GOT3 (cell line): ENCODE measurements around the gene KCNH1.
"Not testable (repeated sequence)": the region's sequence is repeated elsewhere in the genome, so short reads cannot be mapped to it uniquely, and the experiment has no call there.

Experiments
- DNase-seq: peaks from one replicate; lab custom pipeline; 2025; ENCODE audit warnings: mixed read lengths; lab: John Stamatoyannopoulos, UW

Gene KCNH1

DNA sequence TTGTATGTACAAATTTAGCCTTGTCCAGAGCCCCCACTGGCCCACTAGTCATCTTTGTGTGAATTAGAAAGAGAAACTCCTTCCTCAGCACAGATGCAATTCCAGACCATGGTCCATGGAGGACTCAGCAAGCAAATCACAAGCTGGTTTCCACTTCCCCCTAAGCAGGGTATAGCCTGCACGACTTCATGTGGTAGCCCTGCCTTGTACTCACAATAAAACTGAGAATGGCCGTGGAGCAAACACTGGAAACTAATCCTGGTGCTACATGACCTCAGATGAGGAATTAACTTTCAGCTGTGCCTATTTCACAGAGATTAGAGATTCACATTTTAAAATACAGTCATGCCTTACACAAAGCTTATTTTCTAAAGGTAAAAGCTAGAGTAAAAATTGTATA lies 32.5 kb downstream of the KCNH1 start:
- DNase-seq: no peak

DNA sequence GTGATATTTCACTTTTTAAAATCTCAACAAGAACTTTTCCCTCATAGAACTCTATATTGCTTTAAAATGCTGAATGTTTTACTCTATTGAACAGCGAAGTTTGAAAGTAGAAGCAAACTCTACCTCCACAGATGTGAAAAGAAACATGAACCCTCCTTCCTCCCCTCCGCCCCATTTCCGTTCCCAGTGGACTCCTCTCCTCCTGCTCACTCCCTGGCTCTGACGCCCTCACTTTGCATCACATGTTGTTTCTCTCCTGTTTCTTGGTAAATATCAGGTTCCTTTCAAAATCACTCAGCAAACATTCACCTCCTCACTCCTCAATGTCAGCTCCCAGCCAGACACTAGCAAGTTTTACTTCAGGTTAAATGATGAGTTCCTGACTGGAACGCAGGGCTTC lies 34.6 kb downstream of the KCNH1 start:
- no peak for DNase-seq

DNA sequence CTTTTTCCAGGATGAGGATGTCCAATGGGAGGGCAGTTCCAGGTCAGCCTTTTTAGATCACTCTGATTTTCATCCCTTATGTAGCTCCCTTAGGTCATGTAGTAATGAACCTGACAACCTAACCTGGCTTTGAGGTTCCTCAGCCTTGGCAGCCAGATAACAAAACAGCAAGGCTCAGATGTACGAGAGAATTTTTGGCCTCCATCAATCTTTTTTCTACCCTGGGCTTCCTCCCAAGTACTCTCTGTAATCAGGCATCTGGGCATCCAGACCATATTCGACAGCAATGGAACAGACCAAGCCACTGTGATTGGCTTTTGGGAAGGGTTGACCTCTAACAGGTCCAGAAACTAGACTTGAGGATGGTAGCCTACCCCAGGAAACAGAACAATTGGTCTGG lies 38.6 kb downstream of the KCNH1 start:
- DNase-seq: no peak

DNA sequence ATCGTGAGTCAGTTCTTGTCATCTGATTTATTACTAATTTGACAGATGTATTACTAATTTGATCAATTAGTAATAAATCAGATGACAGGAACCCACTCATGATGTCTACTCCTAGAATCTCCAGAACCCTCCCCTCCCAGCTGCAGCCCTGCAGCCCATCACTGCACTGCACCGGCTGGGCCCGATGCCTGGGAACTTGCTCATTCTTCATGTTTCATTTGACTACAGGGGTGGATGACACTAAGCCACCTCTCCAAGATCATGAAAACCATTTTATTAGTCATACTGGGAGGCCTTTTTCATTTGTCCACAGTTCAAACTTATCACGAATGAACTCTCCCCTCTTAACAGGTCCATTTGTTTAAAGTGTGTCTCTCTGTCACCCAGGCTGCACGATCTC lies 41.0 kb downstream of the KCNH1 start:
- no peak for DNase-seq

DNA sequence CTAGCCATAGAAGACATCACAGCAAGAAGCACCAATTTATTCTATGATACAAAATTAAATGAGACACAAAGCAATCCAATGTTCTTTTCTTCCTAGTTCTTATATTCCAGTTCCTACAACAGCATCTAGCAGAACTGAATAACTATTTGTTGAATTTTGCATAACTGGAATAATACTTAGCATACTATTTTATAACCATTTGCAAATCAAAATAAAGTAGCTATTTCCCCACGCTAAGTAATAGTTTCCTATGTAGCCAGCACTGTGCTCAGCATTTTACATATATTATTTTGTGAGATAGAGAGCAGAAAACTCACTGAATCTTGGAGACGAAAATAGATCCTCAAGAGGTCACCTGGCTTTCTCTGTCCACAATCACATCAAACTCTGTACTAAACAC lies 42.1 kb downstream of the KCNH1 start:
- no peak for DNase-seq

DNA sequence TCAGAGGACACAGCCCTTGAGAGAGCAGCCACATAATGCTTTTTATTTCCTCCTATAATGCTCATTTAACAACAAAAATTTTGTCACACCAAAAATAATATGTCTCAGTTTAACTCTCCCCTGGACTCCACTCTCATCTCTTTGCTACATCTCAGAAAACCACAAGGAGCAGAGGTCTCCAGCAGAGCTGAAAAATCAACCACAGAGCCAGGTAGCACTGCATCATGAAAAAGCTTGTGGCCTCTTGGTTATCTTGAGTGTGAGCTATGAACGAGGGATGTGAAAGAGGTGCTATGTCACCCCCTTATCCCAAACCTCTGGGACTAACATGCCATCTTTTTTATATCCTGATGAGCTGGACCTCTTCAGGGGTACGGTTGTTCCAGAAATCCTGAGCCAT lies 44.4 kb downstream of the KCNH1 start:
- DNase-seq: no peak

DNA sequence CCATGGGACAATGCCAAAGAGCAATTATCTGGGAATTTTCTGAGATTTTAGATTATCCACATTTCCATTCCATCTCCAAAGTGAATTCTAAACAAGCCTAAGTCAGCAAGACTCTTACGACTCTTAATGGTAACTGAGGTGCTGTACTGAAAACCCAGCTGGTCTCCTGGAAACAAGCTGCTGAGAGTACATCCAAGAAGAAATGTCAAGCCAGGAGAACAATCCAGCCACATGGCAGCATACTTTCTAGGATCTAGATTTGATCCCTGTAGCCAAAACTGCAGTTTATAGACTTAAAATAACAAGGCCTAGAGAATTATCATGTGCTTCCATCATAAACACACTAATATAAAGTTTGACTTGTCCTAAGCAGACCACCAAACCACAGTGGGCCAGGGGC lies 45.8 kb downstream of the KCNH1 start:
- DNase-seq: no peak

DNA sequence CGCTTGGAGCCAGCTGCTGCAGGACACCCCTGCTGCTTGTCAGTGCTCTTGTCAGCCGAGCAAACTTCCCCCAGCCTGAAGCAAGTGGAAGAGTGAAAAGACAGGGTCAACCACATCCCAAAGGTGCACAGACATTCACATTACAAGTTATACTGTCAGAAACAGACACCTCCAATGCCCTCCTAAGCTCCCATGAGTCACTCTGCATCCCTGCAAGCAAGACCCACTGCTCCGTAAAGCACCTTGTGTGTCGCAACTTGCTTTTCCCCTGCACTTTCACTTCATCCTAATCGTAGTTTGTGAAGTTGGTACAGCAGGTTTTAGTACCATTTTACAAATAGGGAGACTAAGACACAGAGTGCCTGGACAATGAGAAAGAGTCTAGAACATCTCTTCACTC lies 51.1 kb downstream of the KCNH1 start:
- DNase-seq: no peak

DNA sequence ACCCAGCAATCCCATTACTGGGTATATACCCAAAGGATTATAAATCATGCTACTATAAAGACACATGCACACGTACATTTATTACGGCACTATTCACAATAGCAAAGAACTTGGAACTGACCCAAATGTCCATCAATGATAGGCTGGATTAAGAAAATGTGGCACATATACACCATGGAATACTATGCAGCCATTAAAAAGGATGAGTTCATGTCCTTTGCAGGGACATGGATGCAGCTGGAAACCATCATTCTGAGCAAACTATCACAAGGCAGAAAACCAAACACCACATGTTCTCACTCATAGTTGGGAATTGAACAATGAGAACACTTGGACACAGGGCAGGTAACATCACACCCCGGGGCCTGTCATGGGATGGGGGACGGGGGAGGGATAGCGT lies 52.5 kb downstream of the KCNH1 start:
- DNase-seq: not testable (repeated sequence)

DNA sequence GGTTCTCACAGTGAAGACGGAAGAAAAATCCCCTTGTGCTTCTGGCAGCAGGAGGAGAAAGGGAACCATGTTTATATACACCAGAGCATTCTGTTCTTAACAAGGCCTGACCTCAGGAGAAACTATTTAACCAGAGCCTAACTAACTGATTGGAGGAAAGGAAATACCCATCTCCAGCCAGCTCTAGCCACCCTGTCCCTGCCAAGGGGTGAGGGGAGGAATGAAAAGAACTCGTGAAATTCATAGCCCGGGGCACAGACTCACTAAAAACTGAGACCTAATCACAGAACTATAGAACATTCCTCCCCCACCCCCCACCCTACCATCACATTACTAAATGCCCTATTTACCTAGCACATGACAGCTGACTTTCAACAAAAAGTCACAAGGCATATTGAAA lies 65.0 kb downstream of the KCNH1 start:
- DNase-seq: no peak

DNA sequence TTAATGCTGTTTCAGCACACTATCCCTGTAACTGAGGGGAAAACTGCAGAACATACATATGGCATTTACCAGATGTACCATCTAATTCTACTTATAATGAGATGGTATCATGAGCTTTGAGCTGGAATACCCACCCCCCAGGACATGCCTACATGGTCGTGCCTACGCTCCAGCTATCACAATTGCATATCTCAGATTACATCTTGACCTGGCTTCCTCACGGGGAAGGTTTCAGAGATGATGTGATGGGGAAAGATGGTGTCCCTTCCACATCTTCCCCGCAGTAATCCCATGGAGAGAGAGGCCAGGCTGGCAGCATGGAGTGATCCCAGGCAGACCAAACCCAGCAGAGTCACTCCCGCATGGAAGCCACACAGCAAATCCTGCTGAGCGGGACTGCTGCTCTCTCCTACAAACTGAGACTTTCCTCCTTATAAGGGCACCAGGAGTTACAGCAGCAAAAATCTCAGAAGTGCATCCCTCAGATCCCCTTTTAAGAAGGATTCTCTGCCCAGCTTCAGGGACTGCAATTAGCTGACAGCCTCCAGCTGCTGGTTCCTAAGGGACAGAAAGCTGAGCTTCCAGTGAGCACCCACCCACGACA lies 67.1 kb downstream of the KCNH1 start:
- DNase-seq: no peak

DNA sequence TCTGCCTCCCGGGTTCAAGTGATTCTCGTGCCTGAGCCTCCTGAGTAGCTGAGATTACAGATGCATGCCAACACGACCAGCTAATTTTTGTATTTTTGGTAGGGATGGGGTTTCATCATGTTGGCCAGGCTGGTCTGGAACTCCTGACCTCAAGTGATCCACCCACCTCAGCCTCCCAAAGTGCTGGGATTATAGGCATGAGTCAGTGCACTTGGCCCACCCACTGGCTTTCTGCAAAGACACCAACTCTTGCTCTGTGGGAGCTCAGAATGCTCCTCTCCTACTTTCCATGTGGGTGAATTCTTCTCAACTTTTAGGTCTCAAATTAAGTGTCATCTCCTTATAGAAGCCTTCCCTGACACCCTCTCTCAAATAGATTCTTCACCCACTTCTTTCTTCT lies 92.1 kb downstream of the KCNH1 start:
- DNase-seq: not testable (repeated sequence)

DNA sequence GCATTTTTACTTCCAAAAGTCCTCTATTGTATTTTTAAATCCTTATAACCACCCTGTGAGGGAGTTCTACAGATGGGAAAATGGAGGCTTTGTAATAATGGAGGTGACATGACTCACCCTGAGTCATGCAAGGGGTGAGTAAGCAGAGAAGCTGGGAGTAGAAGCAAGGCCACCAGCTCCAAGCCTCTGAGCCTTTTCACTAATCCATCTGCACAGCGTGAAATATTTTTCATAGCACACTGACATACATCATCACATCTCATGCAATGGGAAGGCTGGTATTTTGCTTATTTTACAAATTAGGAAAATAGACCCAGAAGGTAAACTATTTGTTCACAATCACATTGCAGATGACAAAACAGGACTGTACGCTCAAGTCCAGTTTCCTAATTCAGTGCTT lies 96.9 kb downstream of the KCNH1 start:
- DNase-seq: no peak

DNA sequence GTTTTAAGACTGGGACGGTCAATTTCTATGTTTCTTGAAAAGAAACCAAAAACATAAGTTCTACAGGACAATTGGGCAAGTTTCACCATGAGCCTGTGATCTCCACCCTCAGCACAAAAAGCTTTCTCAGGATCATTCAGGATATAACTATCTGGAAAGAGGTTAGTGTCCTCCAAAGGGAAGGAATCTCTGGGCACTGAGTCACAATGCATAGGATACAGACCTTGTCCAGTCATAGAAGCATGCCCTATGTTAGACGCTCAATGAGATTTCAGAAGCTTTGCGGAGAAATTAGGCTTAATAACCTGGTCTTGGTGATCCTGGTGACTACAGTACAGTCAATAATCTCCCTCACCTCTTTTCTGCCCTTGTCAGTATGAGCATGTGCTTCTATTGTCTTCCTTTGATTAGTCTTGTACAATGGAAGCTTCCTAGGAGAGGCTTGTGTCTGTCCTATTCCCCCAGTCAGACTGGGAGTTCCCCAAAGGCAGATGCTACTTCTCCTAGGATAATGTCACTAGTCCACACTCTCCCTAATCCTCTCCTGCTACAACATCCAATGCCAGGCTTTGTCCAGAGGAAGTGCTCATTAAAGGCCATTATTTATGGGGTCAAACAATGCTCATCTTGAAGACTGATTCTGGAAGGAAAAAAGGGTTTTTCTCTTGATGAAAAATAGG lies 97.4 kb downstream of the KCNH1 start:
- DNase-seq: no peak

DNA sequence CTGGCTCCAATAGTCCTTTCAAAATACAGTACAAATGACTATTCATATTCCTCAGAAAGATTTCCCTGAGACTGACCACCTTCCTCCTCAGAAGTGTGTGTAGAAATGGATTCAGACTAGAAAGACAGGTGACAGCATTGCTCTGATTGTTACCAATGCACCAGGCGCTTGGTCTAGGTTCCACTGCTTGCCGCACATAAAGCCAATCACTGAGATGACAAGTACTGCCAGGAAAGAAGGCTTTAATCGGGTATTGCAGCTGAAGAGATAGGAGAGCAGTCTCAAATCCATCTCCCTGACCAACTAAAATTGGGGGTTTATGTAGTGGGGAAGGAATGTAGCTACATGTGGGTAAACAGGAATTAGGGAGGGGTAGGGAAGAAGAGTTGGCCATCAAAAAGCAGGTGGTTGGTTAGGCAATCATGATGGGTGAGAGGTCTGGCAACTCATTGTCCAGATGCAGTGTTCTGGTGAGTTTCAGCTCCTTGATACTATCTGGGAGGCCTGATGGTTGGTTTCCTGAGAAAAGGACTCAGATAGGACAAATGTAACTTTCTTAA lies 98.0 kb downstream of the KCNH1 start:
- DNase-seq: no peak

DNA sequence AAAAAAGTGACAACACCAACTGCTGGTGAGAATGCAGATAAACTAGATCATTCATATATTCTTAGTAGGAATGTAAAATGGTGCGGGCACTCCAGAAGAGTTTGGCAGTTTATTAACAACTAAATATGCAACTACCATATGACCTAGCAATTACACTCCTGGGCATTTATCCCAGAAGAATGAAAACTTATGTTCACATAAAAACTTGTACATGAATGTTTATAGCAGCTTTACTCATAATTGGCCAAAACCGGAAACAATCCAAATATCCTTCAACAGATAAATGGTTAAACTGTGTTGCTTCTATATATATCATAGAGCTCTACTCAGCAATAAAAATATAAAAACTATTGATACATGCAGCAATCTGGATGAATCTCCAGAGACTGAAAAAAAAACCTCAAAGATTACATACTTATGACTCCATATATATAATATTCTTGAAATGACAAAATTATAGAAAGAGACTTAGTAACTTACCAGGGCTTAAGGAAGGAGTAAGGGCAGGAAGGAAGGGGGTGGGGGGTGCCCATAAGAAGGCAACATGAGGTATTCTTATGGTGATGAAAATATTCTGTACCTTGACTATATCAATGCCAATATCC lies 99.9 kb downstream of the KCNH1 start:
- no peak for DNase-seq

DNA sequence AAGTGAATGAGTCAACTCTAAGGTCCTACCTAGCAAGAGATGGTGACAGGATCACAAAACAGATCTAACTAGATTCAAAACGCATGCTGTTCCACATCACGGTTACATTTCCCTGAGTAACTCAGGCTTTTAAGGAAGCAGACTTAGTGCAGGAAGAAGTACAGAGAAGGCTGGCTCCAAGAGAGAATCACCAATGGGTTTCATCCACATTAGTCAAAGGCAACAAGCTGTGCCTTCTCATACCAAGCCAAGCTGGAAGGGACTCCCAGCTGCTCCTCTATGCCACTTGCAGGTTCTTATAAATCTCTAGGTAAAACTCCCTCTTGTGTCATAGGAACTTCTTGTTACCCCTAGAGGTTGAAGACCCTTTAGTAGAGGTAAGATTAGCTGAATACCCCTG lies 109.0 kb downstream of the KCNH1 start:
- no peak for DNase-seq

DNA sequence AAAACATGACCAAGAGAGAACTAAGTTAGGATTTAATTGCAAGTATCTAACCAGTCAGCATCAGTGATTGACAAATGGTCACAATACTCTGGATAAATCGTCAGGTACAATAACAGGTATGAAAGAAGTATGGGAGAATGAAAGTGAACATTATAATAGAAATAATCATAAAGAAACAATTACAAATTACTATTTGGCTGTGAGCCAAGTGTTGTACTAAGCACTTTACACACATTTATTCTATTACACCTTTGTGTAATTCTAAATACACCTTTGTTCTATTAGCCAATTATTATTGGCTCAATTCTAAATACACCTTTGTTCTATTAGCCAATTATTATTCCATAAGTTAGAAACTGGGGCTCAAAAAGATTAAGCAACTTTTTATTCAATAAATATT lies 114.7 kb downstream of the KCNH1 start:
- DNase-seq: no peak

DNA sequence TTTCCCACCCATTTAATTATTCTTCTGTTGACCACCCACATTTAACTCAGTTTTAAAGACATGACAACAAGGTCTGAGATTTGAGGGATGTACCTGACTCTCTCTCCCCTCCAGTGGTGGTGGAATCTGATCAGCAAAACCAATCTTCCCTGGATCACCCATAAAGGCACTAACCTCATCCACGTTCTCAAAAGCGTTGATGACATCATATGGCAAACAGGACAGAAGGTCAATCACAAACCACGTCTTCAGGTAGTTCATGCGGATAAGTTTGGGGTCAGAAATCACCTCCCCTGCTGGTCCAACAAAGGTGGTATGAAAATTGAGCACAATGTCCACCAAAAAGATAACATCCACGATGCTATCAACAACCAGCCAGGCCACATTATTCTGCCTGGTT lies 115.3 kb downstream of the KCNH1 start:
- DNase-seq: no peak

DNA sequence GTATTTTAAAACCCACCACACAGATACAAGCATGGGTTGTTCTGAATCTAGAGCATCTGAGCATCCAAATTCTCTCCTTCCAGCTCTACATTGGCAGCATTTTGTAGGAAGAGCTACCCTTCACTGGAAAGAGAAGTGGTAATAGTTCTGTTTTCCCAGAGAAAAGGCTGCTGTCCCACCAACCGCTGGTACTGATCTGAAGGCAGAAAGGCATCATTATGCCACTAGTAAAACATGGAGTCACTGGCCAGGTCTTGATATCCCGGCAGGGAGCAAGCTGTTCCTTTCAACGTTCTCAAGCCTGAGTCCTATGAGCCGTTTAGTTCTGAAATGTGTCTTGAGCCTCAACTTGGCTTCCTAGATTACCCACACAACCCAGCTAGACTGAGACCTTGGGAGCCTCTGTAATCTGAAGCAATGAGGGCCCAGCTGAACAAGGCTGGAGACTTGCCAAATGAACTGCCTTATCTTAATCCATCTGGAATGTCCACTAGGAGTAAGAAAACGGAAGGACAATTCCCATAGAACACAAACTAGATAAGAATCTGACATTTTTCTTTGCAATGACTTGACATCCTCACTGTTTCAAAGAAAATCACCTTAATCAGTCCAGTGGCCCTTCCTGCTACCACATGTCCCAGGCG lies 116.8 kb downstream of the KCNH1 start:
- DNase-seq: no peak

DNA sequence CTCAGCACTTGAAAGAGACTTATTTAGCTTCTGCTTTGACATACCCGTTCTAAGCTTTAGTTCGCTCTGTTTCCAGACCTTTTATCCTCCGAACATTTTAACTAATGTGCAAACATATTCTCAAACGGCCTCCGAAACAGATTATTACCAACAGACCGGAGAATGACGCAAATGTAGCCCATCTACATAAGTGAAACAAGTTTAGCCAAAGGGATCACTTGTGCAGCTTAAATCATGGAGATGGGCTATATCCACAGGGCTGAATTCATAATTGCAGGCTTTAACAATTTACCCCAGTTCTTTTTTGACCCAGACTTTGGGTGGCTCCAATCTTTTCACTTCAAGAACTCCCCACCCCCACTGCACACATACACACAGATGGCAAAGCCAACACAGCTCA lies 119.7 kb downstream of the KCNH1 start:
- no peak for DNase-seq

DNA sequence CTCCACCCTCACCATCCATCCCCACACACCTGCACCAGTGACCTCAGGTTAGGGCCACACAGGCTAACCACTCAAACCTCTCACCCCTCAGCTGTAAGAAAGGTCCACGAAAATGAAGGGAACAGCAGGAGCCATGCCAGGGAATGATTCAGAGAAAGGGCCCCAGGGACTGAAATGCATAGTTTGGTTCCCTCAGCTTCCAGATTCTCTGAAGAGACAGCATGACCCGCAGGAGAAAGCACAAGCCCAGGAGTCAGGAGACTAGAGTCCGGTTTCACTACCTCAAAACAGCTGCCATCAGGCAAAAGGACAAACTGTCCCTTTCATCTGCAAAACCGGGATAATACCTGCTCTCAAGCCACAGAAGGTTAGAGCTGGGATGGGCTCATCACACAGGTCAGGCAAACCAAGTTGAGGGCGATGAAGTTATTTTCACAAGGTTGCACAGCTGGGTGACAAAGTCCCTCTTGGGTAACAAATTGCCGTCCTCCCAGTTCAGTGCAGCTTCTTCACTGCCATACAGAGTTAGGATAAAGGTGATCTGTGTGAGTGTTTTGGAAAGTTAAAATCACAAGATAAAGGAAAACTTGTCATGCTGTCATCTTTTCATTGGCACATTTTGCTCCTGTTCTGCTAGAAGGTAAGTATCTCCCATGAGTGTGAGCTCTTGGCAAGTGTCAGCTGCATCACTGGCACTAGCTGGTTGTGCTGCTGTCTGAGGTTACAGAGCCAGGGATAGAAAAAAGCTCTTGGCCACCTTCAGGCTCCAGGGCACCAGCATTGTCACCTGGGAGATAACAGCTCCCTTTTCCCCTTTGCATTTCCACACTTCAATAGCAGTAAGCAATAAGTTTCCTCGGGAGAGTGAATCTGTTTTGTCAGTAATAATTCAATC lies 120.4 kb downstream of the KCNH1 start:
- no peak for DNase-seq
